Parathyroid adenoma (tissue), 2 donors: ENCODE measurements around the gene EIPR1.

Source experiments
- H2AFZ ChIP-seq: fragments of 300-600 bp; sonication (generic); one replicate; pipeline ENCODE4 v1.7.0; 2017; ENCODE audit warnings: antibody characterized with exemption, mild to moderate bottlenecking
- H3K27ac ChIP-seq: fragments of 300-600 bp; sonication (generic); one replicate; pipeline ENCODE4 v1.7.0; 2017
- H3K27me3 ChIP-seq: fragments of 300-600 bp; sonication (generic); one replicate; pipeline ENCODE4 v1.7.0; 2017; ENCODE audit warnings: low read length; ENCODE audit not compliant: control insufficient read depth, insufficient read depth
- H3K36me3 ChIP-seq: fragments of 300-600 bp; sonication (generic); one replicate; pipeline ENCODE4 v1.7.0; 2017; ENCODE audit warnings: low read length; ENCODE audit not compliant: control insufficient read depth, insufficient read depth
- H3K4me1 ChIP-seq: fragments of 300-600 bp; sonication (generic); one replicate; pipeline ENCODE4 v1.7.0; 2017; ENCODE audit warnings: control low read depth
- H3K4me2 ChIP-seq: fragments of 300-600 bp; sonication (generic); one replicate; pipeline ENCODE4 v1.7.0; 2017; ENCODE audit warnings: low read length
- H3K4me3 ChIP-seq: fragments of 300-600 bp; sonication (generic); one replicate; pipeline ENCODE4 v1.7.0; 2017; ENCODE audit warnings: low read depth, low read length
- H3K79me2 ChIP-seq: fragments of 300-600 bp; sonication (generic); one replicate; pipeline ENCODE4 v1.7.0; 2017; ENCODE audit warnings: control low read depth
- H3K9ac ChIP-seq: fragments of 300-600 bp; sonication (generic); one replicate; pipeline ENCODE4 v1.7.0; 2017; ENCODE audit warnings: mild to moderate bottlenecking
- H3K9me3 ChIP-seq: fragments of 300-600 bp; sonication (generic); one replicate; pipeline ENCODE4 v1.7.0; 2017; ENCODE audit warnings: low read length; ENCODE audit not compliant: control insufficient read depth
- CTCF ChIP-seq: fragments of 300-600 bp; sonication (generic); IDR thresholded peaks from one replicate; pipeline ENCODE4 v1.7.0; 2017; ENCODE audit warnings: antibody characterized with exemption, mild to moderate bottlenecking
- donor health status: primary hyperparathyroidism.

The EIPR1 gene

GRCh38 chr2:3321825-3322224, 55.8 kb downstream of the EIPR1 start:
- no peak for TF ChIP-seq CTCF
- H3K27me3 ChIP-seq, result no peaks in the 10 kb centered on the region
- no peak overlapping the region for H3K4me3 ChIP-seq
- no peak overlapping the region for H3K27ac ChIP-seq
- H3K79me2 ChIP-seq, result peaks cover 19% of the 10 kb centered on the region
- no peak overlapping the region for H3K4me2 ChIP-seq
- peaks cover 13% of the 10 kb centered on the region for H3K4me1 ChIP-seq
- no peak overlapping the region for H2AFZ ChIP-seq
- H3K9me3 ChIP-seq, result no peaks in the 10 kb centered on the region
- no peak overlapping the region for H3K9ac ChIP-seq
- no peaks in the 10 kb centered on the region for H3K36me3 ChIP-seq

- no peak for TF ChIP-seq CTCF
- peak overlapping the region; percentile 19 for H3K27ac ChIP-seq
- H3K4me1 ChIP-seq, result peaks cover 13% of the 10 kb centered on the region
- no peaks in the 10 kb centered on the region for H3K36me3 ChIP-seq
- peak overlapping the region; percentile 58 for H2AFZ ChIP-seq
- H3K27me3 ChIP-seq, result no peaks in the 10 kb centered on the region
- H3K9me3 ChIP-seq, result no peaks in the 10 kb centered on the region
- no peak overlapping the region for H3K4me3 ChIP-seq
- H3K79me2 ChIP-seq, result peaks cover 22% of the 10 kb centered on the region
- no peak overlapping the region for H3K4me2 ChIP-seq
- H3K9ac ChIP-seq, result no peak overlapping the region
Observed at GRCh38 chr2:3320910-3321605, 56.6 kb downstream of the EIPR1 start.

GRCh38 chr2:3319745-3320566, 57.7 kb downstream of the EIPR1 start:
- no peak for TF ChIP-seq CTCF
- Histone ChIP-seq H3K36me3 (no peaks in the 10 kb centered on the region), H3K4me1 (peaks cover 13% of the 10 kb centered on the region)

GRCh38 chr2:3319134-3319533, 58.5 kb downstream of the EIPR1 start:
- Histone ChIP-seq H3K9me3 (no peaks in the 10 kb centered on the region), H3K4me3 (no peak overlapping the region), H3K27ac (no peak overlapping the region), H3K4me2 (no peak overlapping the region), H3K79me2 (peaks cover 16% of the 10 kb centered on the region), H2AFZ (no peak overlapping the region), H3K4me1 (peaks cover 13% of the 10 kb centered on the region), H3K9ac (no peak overlapping the region), H3K36me3 (no peaks in the 10 kb centered on the region), H3K27me3 (no peaks in the 10 kb centered on the region)
- TF ChIP-seq CTCF, result no peak

More at GRCh38 chr2:3319745-3320566, 57.7 kb downstream of the EIPR1 start:
- Histone ChIP-seq H3K4me3 (no peak overlapping the region), H3K27me3 (no peaks in the 10 kb centered on the region), H3K9ac (no peak overlapping the region), H3K27ac (no peak overlapping the region), H3K79me2 (peaks cover 20% of the 10 kb centered on the region), H3K4me2 (no peak overlapping the region), H2AFZ (no peak overlapping the region), H3K9me3 (no peaks in the 10 kb centered on the region)
